Endothelial cell (in vitro differentiated cells): Measurements from ENCODE around the gene JAK1. TPM values are rescaled to one million over a fixed set of nuclear protein-coding genes. Genes with fewer than 3 reads are reported as not detected.

ENCODE experiments used
- DNase-seq: peaks from one replicate; pipeline ENCODE4 v3.0.0; 2021; ENCODE audit warnings: low spot score
- H3K27ac Mint-ChIP-seq: one replicate; pipeline ENCODE4 v1.8.0; 2021; ENCODE audit warnings: mixed read lengths, inconsistent platforms; ENCODE audit not compliant: unreplicated experiment
- H3K27me3 Mint-ChIP-seq: one replicate; pipeline ENCODE4 v1.8.0; 2021; ENCODE audit warnings: mild to moderate bottlenecking, moderate library complexity, mixed read lengths, inconsistent platforms; ENCODE audit not compliant: unreplicated experiment
- H3K36me3 Mint-ChIP-seq: one replicate; pipeline ENCODE4 v1.8.0; 2021; ENCODE audit warnings: mild to moderate bottlenecking, low read depth, mixed read lengths, inconsistent platforms; ENCODE audit not compliant: unreplicated experiment
- H3K4me1 Mint-ChIP-seq: one replicate; pipeline ENCODE4 v1.8.0; 2021; ENCODE audit warnings: mild to moderate bottlenecking, mixed read lengths, inconsistent platforms; ENCODE audit not compliant: unreplicated experiment
- H3K4me3 Mint-ChIP-seq: one replicate; pipeline ENCODE4 v1.8.0; 2021; ENCODE audit warnings: mild to moderate bottlenecking, mixed read lengths, inconsistent platforms; ENCODE audit not compliant: unreplicated experiment
- H3K9me3 Mint-ChIP-seq: one replicate; pipeline ENCODE4 v1.8.0; 2021; ENCODE audit warnings: mixed read lengths, inconsistent platforms; ENCODE audit not compliant: unreplicated experiment
- CTCF ChIP-seq: fragments of 200-600 bp; sonication (generic); IDR thresholded peaks from one replicate; pipeline ENCODE4 v1.5.0; 2021; ENCODE audit warnings: antibody characterized with exemption; ENCODE audit not compliant: unreplicated experiment
- total RNA-seq: library from RNA; stranded (reverse); fragmentation: NEBNext Ultra II Directional; extraction: Animal tissue kit (Norgen Biotek cat#: 25700); gene quantifications from one replicate; pipeline ENCODE4 v1.2.1, GENCODE V29; 2021; ENCODE audit not compliant: unreplicated experiment

JAK1 gene
- total RNA-seq, 1 donor from 2014 or later = 202 TPM

- no peak overlapping the region for H3K27ac Mint-ChIP-seq
- H3K9me3 Mint-ChIP-seq = no peaks in the 10 kb centered on the region
- H3K36me3 Mint-ChIP-seq = no peaks in the 10 kb centered on the region
- H3K4me3 Mint-ChIP-seq = no peak overlapping the region
- no peaks in the 10 kb centered on the region for H3K4me1 Mint-ChIP-seq
- no peak for TF ChIP-seq CTCF
- no peaks in the 10 kb centered on the region for H3K27me3 Mint-ChIP-seq
- DNase-seq = no peak
Measured at GRCh38 chr1:64811131-64811530, 155.2 kb downstream of the JAK1 start.

GRCh38 chr1:64810001-64810400 is 156.3 kb downstream of the JAK1 start:
- H3K4me3 Mint-ChIP-seq = no peak overlapping the region
- DNase-seq = no peak
- H3K9me3 Mint-ChIP-seq = no peaks in the 10 kb centered on the region
- no peaks in the 10 kb centered on the region for H3K27me3 Mint-ChIP-seq
- no peak overlapping the region for H3K27ac Mint-ChIP-seq
- no peaks in the 10 kb centered on the region for H3K4me1 Mint-ChIP-seq
- H3K36me3 Mint-ChIP-seq = no peaks in the 10 kb centered on the region
- TF ChIP-seq CTCF = no peak

GRCh38 chr1:64809309-64809708 is 157.0 kb downstream of the JAK1 start:
- DNase-seq = no peak
- Mint-ChIP-seq H3K36me3 (no peaks in the 10 kb centered on the region), H3K4me1 (no peaks in the 10 kb centered on the region), H3K4me3 (no peak overlapping the region), H3K27me3 (no peaks in the 10 kb centered on the region), H3K27ac (no peak overlapping the region), H3K9me3 (no peaks in the 10 kb centered on the region)
- TF ChIP-seq CTCF = no peak

- no peak for DNase-seq
- no peaks in the 10 kb centered on the region for H3K27me3 Mint-ChIP-seq
- H3K9me3 Mint-ChIP-seq = no peaks in the 10 kb centered on the region
- no peak for TF ChIP-seq CTCF
- H3K4me1 Mint-ChIP-seq = no peaks in the 10 kb centered on the region
- no peak overlapping the region for H3K4me3 Mint-ChIP-seq
- H3K27ac Mint-ChIP-seq = no peak overlapping the region
- H3K36me3 Mint-ChIP-seq = no peaks in the 10 kb centered on the region
Measured at GRCh38 chr1:64801851-64802523, 164.4 kb downstream of the JAK1 start.

- H3K27me3 Mint-ChIP-seq = no peaks in the 10 kb centered on the region
- no peaks in the 10 kb centered on the region for H3K4me1 Mint-ChIP-seq
- no peak for TF ChIP-seq CTCF
- no peak overlapping the region for H3K27ac Mint-ChIP-seq
- DNase-seq = no peak
- no peak overlapping the region for H3K4me3 Mint-ChIP-seq
- H3K9me3 Mint-ChIP-seq = no peaks in the 10 kb centered on the region
- no peaks in the 10 kb centered on the region for H3K36me3 Mint-ChIP-seq
Measured at GRCh38 chr1:64798872-64799271, 167.5 kb downstream of the JAK1 start.
